HG03139 (cell line): ENCODE results near the gene IFNLR1.

Experiments
- ATAC-seq: cut with Tn5 transposase; IDR thresholded peaks from one replicate; pipeline ENCODE4 v1.9.1; 2021; ENCODE audit not compliant: unreplicated experiment

The IFNLR1 gene

DNA sequence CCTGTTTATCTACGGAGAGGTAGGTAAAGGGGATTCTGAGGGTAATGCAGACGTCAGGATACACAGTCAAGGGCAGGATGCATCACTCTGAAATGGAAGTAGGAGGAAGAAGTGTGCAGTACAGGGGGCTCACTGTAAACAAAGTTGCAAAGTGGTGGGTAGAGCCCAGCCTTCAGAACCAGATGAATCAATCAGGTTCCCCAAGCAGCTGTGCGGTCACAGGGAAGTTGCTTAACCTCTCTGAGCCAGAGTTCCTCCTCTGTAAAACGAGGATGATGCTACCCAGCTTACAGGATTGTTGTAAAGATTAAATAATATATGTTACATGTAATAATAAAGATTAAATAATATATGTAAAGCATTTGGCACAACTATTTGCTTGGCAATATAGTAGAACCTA, 61.6 kb downstream of the IFNLR1 start:
- ATAC-seq = no peak

DNA sequence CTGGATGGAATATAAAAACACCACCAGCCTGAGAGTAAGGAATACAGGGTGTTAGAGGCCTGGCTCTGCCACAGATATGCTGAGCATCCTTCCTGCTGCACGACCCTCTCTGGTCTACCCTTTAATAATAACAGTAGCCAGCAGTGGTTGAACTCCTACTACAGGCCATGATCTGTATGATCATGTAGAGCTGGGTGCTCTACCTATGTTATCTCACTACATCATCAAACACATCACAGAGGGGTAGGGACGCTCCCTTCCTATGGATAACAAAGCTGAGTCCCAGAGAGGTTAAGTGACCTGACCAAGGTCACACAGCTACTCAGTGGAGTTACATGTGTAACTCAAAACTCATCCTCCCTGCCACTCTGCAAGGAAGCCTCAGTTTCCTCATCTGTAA, 62.1 kb downstream of the IFNLR1 start:
- ATAC-seq = no peak

DNA sequence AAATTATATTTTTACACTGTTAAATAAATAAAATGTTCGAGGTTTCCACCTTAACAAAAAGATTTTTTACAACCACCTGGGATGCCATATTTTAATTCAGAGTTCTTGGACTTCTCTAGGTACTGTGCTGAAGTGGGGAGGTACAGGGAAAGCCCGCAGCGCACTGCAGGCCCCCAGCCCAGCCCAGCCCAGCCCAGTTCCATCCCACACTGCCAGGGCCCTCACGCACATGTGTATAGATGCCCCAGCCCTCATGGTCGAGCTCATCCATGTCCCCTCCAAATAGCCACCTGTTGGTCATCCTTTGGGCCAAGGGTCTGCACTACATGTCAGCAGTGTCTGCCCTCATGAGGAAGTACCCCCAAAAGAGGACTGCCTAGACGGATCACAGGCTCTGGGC, 63.5 kb downstream of the IFNLR1 start:
- no peak for ATAC-seq

DNA sequence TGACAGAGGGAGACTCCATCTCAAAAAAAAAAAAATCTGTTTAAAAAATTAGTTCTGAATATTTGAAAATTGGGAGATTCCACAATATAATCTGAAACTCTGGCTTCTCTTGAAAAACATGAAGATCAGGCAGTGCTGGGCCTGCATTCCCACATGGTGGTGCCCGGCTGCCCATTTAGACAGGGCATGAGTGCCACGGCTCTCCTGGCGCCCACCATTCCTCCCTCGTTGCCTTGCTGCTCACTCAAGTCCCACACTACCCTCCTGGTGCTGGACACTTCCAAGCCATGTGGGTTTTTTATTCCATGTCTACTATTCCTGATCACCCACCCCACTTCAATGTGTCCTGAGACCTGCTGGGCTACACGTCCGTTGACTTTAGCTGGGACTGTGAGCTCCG, 64.3 kb downstream of the IFNLR1 start:
- ATAC-seq = no peak

DNA sequence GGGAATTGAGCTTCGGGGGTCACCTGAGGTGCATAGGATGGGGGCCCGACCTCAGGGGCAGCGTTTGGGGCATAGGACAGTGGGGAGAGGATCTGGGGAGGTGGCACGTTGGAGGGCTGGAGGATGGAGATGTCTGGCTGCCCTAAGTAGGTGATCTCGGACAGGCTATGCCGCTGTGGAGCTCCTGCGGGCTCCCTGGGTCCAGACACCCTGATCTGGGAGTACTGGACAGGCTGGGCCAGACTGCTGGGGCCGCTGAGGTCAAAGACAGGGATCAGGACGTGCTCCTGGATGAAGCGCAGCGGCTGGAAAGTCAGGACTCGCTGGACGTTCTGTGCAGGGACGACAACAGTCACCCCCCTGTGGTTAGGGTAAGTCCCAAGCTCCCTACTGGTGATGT, 65.7 kb downstream of the IFNLR1 start:
- ATAC-seq = no peak

DNA sequence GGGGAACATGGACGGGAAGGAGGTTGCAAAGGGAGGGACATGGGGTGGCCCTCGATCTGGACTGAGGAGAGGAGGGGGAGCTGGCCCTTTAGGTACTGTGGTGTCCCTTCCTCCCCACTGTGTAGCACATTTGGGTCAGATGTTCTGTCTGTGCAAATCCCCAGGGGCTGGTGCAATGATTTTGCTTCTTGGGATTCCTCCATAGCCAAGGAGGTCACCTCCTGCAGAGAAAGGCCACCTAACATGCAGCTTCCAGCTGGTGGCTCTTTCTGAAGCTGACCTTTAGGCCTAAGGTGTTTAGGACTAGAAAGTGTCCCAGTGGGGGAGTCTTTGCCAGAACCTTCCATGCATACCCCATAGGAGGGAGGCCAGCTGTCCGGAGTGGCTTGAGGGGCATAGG, 66.1 kb downstream of the IFNLR1 start:
- ATAC-seq = no peak

DNA sequence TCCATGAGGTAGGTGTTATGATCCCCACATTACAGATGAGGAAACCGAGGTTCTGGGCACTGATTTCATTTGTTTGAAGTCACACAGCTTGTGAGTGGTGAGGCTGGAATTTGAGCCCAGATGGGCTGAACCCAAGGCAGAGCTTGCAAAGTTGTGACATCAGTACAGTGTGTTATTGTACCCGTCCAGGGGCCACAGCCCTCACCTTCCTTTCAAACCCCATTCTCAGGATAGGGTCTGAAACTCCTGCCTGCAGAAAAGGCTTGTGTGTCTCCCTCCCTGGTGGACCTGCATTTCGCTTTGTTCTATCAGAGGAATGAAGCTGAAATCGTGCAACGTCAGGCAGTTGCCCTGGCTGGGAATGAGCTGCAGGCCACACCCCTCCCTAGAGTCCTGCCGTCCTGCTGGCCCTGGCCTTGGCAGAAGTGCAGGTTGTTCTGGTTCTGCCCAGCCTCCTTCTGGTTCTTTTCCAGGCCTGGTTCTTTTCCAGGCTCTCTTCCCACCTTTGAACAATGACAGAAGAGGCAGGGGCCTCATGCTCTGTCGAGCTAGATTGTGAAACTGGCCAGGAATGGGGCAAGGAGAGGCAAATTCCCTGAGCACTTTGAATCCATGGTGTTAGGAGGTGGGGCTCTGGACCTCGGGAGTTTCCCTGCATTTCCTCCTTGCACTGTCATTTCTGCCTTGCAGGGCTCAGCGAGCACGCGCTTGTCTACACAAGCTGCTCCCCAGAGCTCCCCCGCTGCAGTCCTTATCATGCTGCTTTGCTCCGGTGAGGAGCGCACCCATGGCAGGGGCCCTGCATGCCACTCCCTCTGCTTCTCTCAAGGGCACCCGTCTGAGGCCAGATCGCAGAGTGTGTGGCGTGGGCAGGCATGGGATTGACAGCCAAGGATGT, 67.0 kb downstream of the IFNLR1 start:
- no peak for ATAC-seq

DNA sequence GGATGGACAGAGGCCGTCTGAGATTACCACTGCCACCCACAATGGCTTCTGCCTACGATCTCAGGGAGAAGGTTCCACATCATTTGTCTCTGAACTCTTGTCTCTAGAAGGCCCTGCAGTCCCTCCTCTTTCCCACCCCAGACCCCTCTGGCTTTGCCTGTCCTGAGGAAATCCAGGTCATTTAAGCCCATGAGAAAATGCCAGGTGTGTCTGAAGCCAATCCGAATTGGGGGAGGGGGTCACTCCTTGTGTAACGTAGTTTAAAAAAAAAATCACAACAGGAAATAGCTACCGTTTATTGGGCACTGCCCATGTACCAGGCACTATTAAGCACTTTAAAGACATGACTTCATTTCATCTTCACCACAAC, 67.6 kb downstream of the IFNLR1 start:
- no peak for ATAC-seq

DNA sequence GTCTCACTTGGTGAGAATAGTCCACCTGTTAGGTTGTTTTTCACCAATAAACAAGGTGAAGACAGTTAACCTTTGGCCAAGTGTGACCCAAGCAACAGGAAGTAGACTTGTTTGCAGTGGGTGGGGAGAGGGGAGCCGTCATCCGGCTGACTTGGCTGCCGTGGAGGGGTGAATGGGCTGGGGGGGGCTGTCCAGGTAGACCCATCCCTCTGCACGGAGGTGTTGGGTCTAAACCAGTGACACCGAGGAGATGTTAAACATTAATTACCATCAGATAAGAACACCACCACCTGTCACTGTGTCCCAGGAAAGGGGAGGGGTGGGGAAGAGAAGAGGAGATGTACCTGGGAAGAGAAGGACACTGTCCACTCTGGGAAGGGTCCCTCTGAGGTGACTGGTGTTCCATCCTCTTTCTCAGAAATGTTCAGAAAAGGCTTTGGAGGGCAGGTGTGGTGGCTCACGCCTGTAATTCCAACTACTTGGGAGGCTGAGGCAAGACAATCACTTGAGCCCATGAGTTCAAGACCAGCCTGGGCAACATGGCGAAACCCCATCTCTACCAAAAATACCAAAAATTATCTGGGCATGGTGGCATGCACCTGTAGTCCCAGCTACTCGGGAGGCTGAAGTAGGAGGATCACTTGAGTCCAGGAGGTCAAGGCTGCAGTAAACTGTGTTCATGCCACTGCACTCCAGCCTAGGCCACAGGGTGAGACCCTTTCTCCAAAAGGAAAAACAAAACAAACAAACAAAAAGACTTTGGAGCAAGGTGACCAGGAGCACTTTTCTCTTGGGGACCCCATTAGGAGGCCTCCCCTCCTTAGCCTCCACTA, 68.5 kb downstream of the IFNLR1 start:
- no peak for ATAC-seq

DNA sequence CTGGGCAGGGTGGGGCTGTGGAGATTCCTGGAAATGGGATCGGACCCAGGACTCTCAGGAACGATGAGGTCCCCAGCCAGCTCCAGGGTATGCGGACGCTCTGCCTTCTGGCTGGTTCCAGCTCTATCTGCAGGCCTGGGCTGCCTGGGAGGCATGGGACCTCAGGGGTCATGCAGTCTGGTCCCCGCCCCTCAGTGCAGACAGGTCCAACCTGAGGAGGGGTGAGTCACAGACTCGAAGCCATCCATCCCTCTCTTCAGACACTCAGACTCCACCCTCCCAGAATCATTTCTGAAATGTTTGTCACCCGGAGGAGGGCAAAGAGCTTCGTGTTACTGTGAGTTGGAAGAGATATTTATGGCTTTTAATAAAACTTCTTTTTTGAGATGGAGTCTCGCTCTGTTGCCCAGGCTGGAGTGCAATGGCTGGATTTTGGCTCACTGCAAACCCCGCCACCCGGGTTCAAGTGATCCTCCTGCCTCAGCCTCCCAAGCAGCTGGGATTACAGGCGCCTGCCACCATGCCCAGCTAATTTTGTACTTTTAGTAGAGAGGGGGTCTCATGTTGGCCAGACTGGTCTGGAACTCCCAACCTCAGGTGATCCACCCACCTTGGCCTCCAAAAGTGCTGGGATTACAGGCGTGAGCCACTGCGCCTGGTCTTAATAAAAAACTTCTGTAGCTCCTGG, 69.2 kb downstream of the IFNLR1 start:
- no peak for ATAC-seq

DNA sequence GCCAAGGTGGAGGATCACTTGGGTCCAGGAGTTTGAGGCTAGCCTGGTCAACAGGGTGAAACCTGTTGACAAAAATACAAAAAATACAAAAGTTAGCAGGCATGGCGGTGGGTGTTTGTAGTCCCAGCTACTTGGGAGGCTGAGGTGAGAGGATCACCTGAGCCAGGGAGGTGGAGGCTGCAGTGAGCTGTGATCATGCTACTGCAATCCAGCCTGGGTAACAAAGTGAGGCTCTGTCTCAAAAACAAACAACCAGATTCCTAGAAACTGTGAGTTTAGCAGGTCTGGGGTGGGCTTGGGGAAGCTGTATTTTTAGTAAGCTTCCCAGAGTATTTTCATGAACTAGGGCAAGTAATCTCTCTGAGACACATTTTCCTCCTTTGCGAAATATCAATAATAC, 70.0 kb downstream of the IFNLR1 start:
- ATAC-seq = no peak

DNA sequence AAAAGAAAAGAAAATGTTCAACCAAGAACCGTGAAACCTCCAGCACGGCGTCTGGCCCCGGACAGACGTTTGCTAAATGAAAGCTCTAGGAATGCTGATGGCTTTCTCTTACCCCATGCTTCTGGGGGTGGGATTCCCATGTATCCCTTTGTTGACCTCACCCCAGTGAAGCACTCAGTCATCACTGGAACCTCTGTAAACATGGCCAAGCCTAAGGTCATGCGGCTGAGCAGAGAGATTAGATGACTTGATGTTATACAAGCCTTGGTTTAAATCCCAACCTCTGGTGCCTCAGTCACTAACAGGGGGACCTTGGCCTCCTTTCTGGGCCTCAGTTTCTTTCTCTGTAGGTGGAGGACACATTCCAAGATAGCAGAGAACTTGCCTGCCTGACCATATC, 72.3 kb downstream of the IFNLR1 start:
- ATAC-seq = no peak

DNA sequence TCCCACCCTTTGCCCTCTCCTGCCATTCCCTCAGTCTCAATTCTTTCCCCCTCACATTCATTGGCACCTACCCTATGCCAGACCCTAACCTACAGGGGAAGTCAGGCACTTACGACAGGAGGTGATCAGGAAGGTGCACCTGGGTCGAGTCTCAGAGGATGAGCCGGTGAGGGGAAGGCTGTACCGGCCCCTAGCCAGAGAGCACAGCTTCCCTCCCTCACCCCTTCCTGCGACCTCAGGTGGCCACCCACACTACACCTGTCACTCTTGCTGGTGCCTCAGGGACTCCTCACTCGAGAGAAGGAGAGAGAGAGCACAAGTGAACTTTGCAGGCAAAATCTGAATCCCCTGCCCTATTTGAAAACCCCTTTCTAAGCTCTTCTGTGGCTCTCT, 73.5 kb downstream of the IFNLR1 start:
- ATAC-seq = no peak

DNA sequence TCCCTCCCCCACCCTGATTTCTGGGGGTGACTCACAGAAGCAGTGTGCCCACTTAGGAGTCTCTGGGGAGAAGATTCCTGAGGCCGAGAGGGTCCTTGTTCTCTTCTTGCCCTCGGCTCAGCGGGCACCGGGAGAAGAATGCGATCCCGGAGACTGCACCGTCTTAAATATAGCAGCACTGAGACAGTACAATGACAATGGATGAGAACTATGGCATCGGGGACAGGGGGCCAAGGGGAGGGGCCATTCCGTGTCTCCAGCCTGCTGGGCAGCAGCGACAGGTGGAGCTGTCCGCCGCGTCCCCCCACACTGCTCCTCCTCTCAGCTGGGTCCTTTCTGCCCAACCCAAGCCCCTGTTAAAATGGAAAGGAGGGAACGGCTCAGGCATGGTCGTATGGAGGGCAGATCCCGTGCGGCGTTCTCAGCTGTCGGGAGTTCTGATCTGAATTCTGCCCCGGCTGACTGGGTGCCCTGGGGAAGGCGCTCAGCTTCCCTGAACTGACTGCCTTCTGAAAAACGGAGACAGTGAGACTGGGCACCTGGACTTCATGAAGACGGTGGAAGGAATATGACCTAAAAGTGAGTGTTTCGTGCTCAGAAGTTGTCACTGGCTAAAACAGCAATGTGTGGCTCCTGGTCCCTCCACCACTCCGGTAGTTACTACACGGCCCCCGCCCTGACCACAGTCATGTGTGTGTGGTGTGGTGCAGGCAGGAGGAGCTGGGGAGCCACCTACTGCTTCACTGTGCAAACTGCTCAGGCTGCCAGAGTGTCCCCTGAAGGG, 74.9 kb downstream of the IFNLR1 start, which contains the start of gene MYOM3:
Gene MYOM3, minus strand, starts transcription at position 140 of the 784 bp plus-strand sequence. CDS start 3,499 bp downstream, outside the sequence.
- ATAC-seq = no peak

DNA sequence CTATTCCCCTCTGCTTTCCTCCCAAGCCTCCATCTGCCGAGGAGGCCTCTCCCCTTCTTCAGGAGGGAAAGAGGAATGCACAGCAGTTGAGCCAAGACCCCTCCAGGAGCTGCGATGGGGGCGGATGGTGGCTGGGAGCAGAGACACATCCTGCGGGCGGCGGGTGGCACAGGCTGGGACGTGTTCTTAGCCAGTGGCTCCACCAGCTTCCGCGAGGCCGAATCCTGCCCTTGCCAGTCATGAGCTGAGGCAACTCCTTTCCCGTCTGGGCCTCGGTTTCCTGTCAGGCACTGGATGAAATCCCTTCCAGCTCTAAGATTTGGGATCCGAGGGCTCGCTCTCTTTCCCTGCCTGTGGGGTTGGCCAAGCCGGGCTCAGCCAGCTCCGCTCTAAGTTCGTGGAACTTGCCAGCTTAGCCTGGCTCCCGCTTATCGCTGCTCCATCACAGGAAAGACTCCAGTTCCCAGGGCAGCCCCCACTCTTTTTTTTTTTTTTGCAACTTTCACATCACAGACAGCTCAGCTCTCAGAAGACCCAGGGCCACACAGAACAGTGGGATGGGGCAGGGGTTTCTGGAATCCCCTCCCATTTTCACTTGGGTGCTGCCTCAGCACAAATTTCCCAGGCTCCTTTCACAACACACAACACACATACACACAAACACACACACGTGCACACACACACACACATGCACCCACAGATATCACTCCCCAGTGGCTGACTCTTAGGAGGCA, 75.7 kb downstream of the IFNLR1 start:
- no peak for ATAC-seq

DNA sequence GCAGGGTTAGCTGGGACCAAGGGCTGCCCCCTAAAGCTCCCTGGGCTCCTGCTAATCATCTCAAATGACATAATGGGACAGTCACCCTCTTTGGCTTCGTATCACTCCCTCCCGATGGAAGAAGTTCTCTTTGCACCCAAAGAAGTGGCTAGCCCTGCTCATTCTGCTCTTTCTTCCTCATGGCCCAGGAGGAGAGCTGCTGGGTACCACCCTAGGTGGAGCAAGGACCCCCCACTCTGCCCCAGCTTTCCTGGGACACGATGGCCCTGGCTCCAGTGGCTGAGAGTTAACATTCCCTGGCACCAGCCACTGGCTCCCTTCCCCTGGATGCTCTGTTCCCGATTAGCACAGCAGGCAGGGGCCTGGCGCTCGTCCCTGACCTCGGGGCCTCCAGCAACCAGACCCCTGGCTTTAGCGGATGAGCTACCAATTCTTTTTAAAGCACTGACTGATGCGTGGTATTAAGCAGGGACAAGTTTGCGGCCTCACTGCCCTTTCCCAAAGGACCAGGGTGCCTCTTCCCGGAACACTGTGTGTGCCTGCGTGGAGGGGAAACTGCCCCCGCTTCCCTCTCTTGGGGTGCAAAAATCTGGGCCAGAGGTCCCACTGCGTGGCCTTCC, 76.3 kb downstream of the IFNLR1 start:
- no peak for ATAC-seq

DNA sequence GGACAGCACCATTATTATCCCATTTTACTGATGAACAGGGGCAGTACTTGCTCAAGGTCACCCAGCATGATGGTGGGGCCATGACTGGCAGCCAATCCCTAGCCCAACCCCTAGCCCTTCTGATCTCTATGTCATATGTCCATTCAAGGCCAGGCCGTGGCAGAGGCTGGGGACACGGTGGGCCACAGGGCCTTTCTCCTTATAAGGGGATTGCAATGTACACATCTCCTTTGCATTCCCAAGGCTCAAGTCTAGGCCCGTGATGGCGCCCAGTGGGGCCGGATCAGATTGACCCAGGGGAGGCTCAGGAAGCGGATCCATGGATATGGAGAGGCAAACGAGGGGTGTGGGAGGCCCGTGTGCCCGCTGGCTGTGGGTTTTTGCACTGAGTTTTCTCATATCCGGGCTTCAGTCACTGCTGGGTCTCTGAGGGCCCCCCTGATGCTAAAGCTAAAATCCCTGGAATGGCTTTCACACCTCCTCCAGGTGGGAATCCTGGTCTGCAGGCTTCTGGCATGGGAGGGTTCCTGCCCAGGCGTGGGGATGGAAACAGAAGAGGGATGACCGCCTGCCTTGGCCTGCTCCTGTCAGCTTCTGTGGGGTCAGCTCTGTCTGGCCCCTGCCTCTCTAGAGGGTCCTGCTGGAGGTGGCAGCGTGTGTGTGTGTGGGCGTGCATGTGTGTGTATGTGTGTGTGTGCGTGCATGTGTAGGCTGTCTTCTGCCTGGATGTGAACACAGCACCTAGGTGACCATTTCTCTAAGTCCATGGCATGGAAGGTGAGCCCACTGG, 77.2 kb downstream of the IFNLR1 start:
- ATAC-seq = no peak

DNA sequence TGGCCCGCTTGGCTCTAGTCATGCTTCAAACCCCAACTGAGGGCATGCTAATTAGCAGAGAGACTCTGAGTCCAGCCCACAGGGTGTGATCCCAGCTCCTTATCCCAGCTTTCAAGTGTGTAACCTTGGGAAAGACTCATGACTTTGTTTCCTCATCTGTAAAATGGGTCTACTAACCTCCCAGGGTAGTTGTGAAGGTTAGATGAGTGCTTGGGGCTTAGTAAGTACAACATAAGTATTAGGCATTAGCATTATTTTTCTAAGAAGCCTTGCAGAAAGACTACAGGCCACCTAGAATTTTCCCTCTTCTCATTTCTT, 78.0 kb downstream of the IFNLR1 start:
- no peak for ATAC-seq
